Measurements from ENCODE around the gene KCNQ5.
A peak's percentile ranks its signal among the peaks of the same experiment; 100 is the strongest.
"Not testable (repeated sequence)": the region's sequence is repeated elsewhere in the genome, so short reads cannot be mapped to it uniquely, and the experiment has no call there.

KCNQ5 gene

GRCh38 chr6:73180076-73180738, 558.3 kb downstream of the KCNQ5 start:
- DNase-seq (ENCODE audit: low read depth, low spot score): no peak

GRCh38 chr6:73180763-73181619, 559.1 kb downstream of the KCNQ5 start:
- peak; percentile 24 for DNase-seq (ENCODE audit: low read depth, low spot score)

GRCh38 chr6:73182021-73182607, 560.2 kb downstream of the KCNQ5 start:
- DNase-seq (ENCODE audit: low read depth, low spot score): no peak

GRCh38 chr6:73193302-73193701, 571.4 kb downstream of the KCNQ5 start:
- not testable (repeated sequence) for DNase-seq (ENCODE audit: low read depth, low spot score)

GRCh38 chr6:73194744-73195143, 572.9 kb downstream of the KCNQ5 start:
- no peak for DNase-seq (ENCODE audit: low read depth, low spot score)

- no peak for DNase-seq (ENCODE audit: low read depth, low spot score)
Measured at GRCh38 chr6:73200247-73200646, 578.4 kb downstream of the KCNQ5 start.

- no peak for DNase-seq (ENCODE audit: low read depth, low spot score)
Measured at GRCh38 chr6:73200735-73201134, 578.9 kb downstream of the KCNQ5 start.

GRCh38 chr6:73203098-73203497, 581.2 kb downstream of the KCNQ5 start:
- no peak for DNase-seq (ENCODE audit: low read depth, low spot score)

GRCh38 chr6:73204252-73204651, 582.4 kb downstream of the KCNQ5 start:
- no peak for DNase-seq (ENCODE audit: low read depth, low spot score)

GRCh38 chr6:73207221-73207837, 585.5 kb downstream of the KCNQ5 start:
- DNase-seq (ENCODE audit: low read depth, low spot score): no peak

GRCh38 chr6:73209117-73209516, 587.3 kb downstream of the KCNQ5 start:
- DNase-seq (ENCODE audit: low read depth, low spot score): no peak

- no peak for DNase-seq (ENCODE audit: low read depth, low spot score)
Measured at GRCh38 chr6:73216859-73217258, 595.0 kb downstream of the KCNQ5 start.

GRCh38 chr6:73225396-73225795, 603.5 kb downstream of the KCNQ5 start, which contains the start of gene KHDC1L:
Gene KHDC1L, minus strand, starts transcription at chr6:73225496. Its CDS starts 88 bp downstream, at chr6:73225408.
- no peak for DNase-seq (ENCODE audit: low read depth, low spot score)

- no peak for DNase-seq (ENCODE audit: low read depth, low spot score)
Measured at GRCh38 chr6:73227606-73228255, 605.9 kb downstream of the KCNQ5 start.

- no peak for DNase-seq (ENCODE audit: low read depth, low spot score)
Measured at GRCh38 chr6:73231986-73232391, 610.1 kb downstream of the KCNQ5 start.

- DNase-seq (ENCODE audit: low read depth, low spot score): no peak
Measured at GRCh38 chr6:73233048-73233447, 611.2 kb downstream of the KCNQ5 start.

- DNase-seq (ENCODE audit: low read depth, low spot score): not testable (repeated sequence)
Measured at GRCh38 chr6:73233971-73234370, 612.1 kb downstream of the KCNQ5 start.

- no peak for DNase-seq (ENCODE audit: low read depth, low spot score)
Measured at GRCh38 chr6:73234733-73235132, 612.9 kb downstream of the KCNQ5 start.

GRCh38 chr6:73236144-73236750, 614.4 kb downstream of the KCNQ5 start:
- DNase-seq (ENCODE audit: low read depth, low spot score): no peak

- DNase-seq (ENCODE audit: low read depth, low spot score): no peak
Measured at GRCh38 chr6:73240730-73241129, 618.9 kb downstream of the KCNQ5 start.

- DNase-seq (ENCODE audit: low read depth, low spot score): no peak
Measured at GRCh38 chr6:73242001-73242400, 620.1 kb downstream of the KCNQ5 start.
